ENCODE measurements around the gene KIF2B.

DNA sequence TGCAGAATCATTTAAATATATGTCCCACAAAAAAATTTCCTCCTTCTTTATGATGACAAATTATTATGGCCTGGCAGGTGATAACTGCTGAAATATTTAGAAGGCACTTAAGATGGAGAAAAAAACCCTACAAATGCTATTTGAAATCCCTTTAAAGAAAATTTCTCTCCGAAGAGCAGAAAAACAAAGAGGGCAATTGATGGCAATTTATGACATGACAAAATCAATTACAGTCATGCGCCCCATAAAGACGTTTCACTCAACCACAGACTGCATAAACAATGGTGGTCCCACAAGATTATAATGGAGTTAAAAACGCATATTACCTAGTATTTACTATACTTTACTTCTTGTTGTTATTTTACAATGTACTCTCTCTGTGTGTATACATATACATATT, 25.2 kb upstream of the KIF2B start:
- TF ChIP-seq, protein P1, sequence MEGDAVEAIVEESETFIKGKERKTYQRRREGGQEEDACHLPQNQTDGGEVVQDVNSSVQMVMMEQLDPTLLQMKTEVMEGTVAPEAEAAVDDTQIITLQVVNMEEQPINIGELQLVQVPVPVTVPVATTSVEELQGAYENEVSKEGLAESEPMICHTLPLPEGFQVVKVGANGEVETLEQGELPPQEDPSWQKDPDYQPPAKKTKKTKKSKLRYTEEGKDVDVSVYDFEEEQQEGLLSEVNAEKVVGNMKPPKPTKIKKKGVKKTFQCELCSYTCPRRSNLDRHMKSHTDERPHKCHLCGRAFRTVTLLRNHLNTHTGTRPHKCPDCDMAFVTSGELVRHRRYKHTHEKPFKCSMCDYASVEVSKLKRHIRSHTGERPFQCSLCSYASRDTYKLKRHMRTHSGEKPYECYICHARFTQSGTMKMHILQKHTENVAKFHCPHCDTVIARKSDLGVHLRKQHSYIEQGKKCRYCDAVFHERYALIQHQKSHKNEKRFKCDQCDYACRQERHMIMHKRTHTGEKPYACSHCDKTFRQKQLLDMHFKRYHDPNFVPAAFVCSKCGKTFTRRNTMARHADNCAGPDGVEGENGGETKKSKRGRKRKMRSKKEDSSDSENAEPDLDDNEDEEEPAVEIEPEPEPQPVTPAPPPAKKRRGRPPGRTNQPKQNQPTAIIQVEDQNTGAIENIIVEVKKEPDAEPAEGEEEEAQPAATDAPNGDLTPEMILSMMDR (IDR thresholded peaks at IDR 0.05) = no peak
- no peak for TF ChIP-seq ZFX (IDR thresholded peaks at IDR 0.05; ENCODE audit: borderline replicate concordance)

Data from 22Rv1 (cell line).